ENCODE measurements around the gene TLNRD1.

- TF ChIP-seq CTCF (IDR thresholded peaks at IDR 0.05) (no peak), POLR2AphosphoS5 (IDR thresholded peaks at IDR 0.05) (no peak), POLR2A (IDR thresholded peaks at IDR 0.05) (no peak)
These were observed 25.1 kb downstream of the TLNRD1 start for GRCh38 chr15:81025721-81026370.

Measured in transverse colon (tissue), 4 donors.